Fibroblast of skin of scalp (primary cell): Measurements from ENCODE around the gene TAF3.

ENCODE experiments used
- DNase-seq: peaks from one replicate; pipeline ENCODE4 v3.0.0-alpha.2; 2013

Gene TAF3

DNA sequence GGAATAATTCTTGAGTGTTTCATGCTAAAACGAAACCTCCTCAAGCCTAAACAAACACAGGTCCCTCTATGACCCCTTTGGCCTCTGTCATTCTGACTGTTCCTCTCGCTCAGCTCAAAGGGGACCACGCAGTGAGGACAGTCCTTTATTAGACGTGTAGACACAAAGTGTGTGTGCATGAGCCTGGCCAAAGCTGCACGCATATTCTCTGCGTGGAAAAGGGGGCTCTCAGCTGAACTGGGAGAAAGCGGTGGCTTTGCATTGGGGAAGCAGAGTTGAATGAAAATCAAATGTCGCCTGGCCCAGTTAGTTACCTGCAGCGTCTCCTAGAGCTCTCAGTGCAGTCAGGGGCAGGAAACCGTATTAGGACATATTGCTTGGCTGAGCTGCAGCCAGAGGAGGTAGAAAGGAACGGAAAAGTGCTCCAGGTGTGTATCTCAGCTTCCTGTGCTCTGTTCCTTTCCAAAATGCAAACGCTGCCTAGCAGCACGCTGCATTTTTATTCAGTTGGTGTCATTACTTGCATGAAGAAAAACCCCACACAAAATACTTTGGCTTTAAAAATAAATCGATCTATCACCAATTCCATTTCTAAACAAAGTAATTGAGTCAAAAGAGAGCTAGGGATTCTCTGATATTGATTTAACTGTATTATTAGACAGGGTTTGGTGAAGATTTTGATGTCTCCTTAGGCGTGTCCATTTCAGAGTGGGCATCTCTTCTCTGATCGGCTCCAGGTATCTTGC, 241.1 kb downstream of the TAF3 start:
- DNase-seq = no peak

DNA sequence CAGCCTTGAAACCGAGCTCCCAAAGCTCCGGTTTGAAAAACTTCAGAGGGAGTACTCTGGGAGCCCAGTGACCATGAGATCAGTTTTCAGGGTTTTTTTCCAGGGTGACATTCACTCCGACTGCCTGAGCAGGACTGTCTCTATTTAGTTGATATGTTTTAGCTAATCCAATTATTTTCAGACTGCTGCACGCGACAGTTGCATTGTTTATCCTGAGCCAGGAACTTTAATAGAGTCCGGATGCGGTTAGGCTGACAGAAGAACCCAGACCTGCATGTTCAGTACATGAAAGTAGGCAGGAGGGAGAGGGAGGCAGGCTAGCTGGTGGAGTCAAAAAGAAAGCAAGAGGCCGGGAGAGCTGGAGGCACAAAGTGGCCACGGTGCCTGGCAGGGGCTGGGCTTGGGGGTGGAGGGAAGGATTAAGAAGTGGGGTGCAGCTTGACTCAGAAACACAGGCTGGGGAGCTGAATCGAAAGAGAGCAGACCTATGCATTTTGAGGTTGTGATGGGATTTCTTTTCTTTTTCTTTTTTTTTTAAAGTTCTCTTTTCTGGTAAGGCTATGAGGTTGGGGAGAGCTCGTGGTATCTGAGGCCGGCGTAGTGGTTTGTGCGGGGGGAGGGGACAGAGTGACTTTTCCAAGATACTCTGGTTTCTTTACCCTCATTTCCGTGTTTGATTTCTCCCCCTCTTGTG, 241.9 kb downstream of the TAF3 start:
- DNase-seq = peak; percentile 32

GRCh38 chr10:8060704-8061121, 242.4 kb downstream of the TAF3 start:
- DNase-seq = no peak

- DNase-seq = no peak
Observed at GRCh38 chr10:8061274-8062211, 243.2 kb downstream of the TAF3 start.

- DNase-seq = no peak
Observed at GRCh38 chr10:8063128-8063908, 245.0 kb downstream of the TAF3 start.

DNA sequence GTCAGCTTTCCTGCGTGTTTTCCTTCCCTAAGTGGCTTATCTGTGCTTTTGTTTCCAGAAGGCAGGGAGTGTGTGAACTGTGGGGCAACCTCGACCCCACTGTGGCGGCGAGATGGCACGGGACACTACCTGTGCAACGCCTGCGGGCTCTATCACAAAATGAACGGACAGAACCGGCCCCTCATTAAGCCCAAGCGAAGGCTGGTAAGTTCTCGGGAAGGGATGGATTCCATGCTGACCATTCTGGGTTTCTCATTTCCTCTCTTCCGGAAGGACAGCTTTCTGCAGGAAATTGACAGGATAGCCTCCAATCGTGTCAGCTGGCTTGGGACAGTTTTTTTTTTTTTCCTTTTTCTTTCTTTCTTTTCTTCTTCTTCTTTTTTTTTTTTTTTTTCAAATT, 245.6 kb downstream of the TAF3 start:
- no peak for DNase-seq

GRCh38 chr10:8064436-8064835, 246.1 kb downstream of the TAF3 start:
- DNase-seq = no peak

- no peak for DNase-seq
Observed at GRCh38 chr10:8065651-8066050, 247.3 kb downstream of the TAF3 start.

DNA sequence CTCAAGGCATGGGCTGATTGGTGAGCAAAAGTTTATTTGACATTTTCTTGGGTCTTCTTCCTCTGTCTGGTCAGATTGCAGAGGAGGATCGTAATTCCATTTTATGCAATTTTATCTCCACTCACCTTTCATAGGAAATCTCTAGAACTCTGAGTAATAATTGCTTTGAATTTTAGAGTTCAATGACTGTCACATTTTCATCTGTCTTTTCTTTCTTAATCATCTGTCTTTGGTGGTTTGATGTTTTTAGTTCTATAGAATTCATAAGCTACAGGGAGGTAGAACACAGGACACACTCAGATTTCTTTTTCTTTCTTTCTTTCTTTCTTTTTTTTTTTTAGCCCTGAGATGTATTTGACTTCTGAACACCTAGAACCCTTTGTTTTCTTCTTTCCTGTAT, 247.8 kb downstream of the TAF3 start:
- DNase-seq = no peak
